GM23338 (cell line): ENCODE results near the gene MAGI1. TPM values are rescaled to one million over a fixed set of nuclear protein-coding genes. Genes with fewer than 3 reads are reported as not detected.

Experiments used
- ATAC-seq: fragments of 200-7000 bp; cut with Tn5 transposase; 3 replicates; pipeline ENCODE4 v1.9.1; 2020
- DNase-seq: peaks from one replicate; pipeline ENCODE4 v3.0.0-alpha.2; 2015; ENCODE audit warnings: low spot score
- H2AFZ ChIP-seq: fragments of 200-600 bp; sonication (generic); 2 replicates; pipeline ENCODE4 v1.8.0; 2016; ENCODE audit warnings: antibody characterized with exemption, mild to moderate bottlenecking, moderate library complexity
- H3F3A ChIP-seq: fragments of 200-600 bp; sonication (generic); replicated peaks from 2 replicates; pipeline ENCODE4 v1.8.0; 2017; ENCODE audit warnings: antibody characterized with exemption, mixed run types, low read depth
- H3K27ac ChIP-seq: fragments of 200-600 bp; sonication (generic); 2 replicates; pipeline ENCODE4 v1.6.1; 2016; ENCODE audit warnings: low read depth
- H3K27me3 ChIP-seq: fragments of 200-600 bp; sonication (generic); 2 replicates; pipeline ENCODE4 v1.8.0; 2016; ENCODE audit warnings: mild to moderate bottlenecking, mixed run types, moderate library complexity; ENCODE audit not compliant: insufficient read depth
- H3K36me3 ChIP-seq: fragments of 200-600 bp; sonication (generic); 2 replicates; pipeline ENCODE4 v1.8.0; 2016; ENCODE audit warnings: mild to moderate bottlenecking; ENCODE audit not compliant: insufficient read depth
- H3K4me1 ChIP-seq: fragments of 200-600 bp; sonication (generic); 2 replicates; pipeline ENCODE4 v1.8.0; 2016; ENCODE audit warnings: mild to moderate bottlenecking, moderate library complexity; ENCODE audit not compliant: insufficient read depth
- H3K4me2 ChIP-seq: fragments of 200-600 bp; sonication (generic); 2 replicates; pipeline ENCODE4 v1.7.1; 2017; ENCODE audit warnings: mixed run types
- H3K4me3 ChIP-seq: fragments of 200-600 bp; sonication (generic); 2 replicates; pipeline ENCODE4 v1.6.1; 2016; ENCODE audit warnings: mixed run types
- H3K79me2 ChIP-seq: fragments of 200-600 bp; sonication (generic); replicated peaks from 2 replicates; pipeline ENCODE4 v1.8.0; 2017; ENCODE audit warnings: mild to moderate bottlenecking; ENCODE audit not compliant: insufficient read depth
- H3K9me2 ChIP-seq: fragments of 200-600 bp; sonication (generic); 2 replicates; pipeline ENCODE4 v1.8.0; 2017; ENCODE audit not compliant: insufficient read depth
- H4K20me1 ChIP-seq: fragments of 200-600 bp; sonication (generic); replicated peaks from 2 replicates; pipeline ENCODE4 v1.8.0; 2017; ENCODE audit warnings: mild to moderate bottlenecking; ENCODE audit not compliant: insufficient read depth
- H3K27ac Mint-ChIP-seq: 2 replicates; pipeline ENCODE4 v1.8.0; 2020; ENCODE audit warnings: inconsistent platforms, mild to moderate bottlenecking, moderate library complexity, mixed read lengths
- H3K27me3 Mint-ChIP-seq: 3 replicates; pipeline ENCODE4 v1.8.0; 2022; ENCODE audit warnings: low read depth, mild to moderate bottlenecking, moderate library complexity, mixed read lengths, inconsistent platforms; ENCODE audit not compliant: insufficient read depth, poor library complexity
- H3K36me3 Mint-ChIP-seq: 3 replicates; pipeline ENCODE4 v1.8.0; 2021; ENCODE audit warnings: low read depth, mild to moderate bottlenecking, inconsistent platforms, moderate library complexity, mixed read lengths
- H3K4me1 Mint-ChIP-seq: 3 replicates; pipeline ENCODE4 v1.8.0; 2020; ENCODE audit warnings: mild to moderate bottlenecking, inconsistent platforms, mixed read lengths
- H3K4me3 Mint-ChIP-seq: 3 replicates; pipeline ENCODE4 v1.8.0; 2021; ENCODE audit warnings: moderate library complexity, mild to moderate bottlenecking, inconsistent platforms, mixed read lengths
- H3K9me3 Mint-ChIP-seq: 3 replicates; pipeline ENCODE4 v1.8.0; 2020; ENCODE audit warnings: moderate library complexity, mild to moderate bottlenecking, inconsistent platforms, mixed read lengths
- CREB1 ChIP-seq: fragments of 250-450 bp; sonication (Bioruptor Pico); IDR thresholded peaks from 2 replicates; pipeline ENCODE4 v1.5.0; 2020; ENCODE audit warnings: low read depth, mild to moderate bottlenecking, moderate library complexity
- CTCF ChIP-seq, 2 experiments: fragments of 200-600 bp in 1 of 2; sonication (generic) in 1 of 2; conservative IDR thresholded peaks; 2 replicates each; pipeline versions ENCODE4 v1.5.1 to v1.6.1; 2016 to 2017; ENCODE audit warnings: antibody characterized with exemption in 2 of 2, low read depth in 2 of 2, mild to moderate bottlenecking in 2 of 2, moderate library complexity in 1 of 2
- ETS1 ChIP-seq: IDR thresholded peaks from 2 replicates; pipeline ENCODE4 v1.6.1; 2016; ENCODE audit warnings: antibody characterized with exemption
- EZH2 ChIP-seq: fragments of 200-600 bp; sonication (generic); IDR thresholded peaks from one replicate; pipeline ENCODE4 v1.8.0; 2017; ENCODE audit warnings: antibody characterized with exemption, mild to moderate bottlenecking, low read depth; ENCODE audit not compliant: unreplicated experiment
- EZH2phosphoT487 ChIP-seq: fragments of 200-600 bp; sonication (generic); IDR thresholded peaks from one replicate; pipeline ENCODE4 v1.8.1; 2018; ENCODE audit warnings: antibody characterized with exemption; ENCODE audit not compliant: unreplicated experiment
- JUNB ChIP-seq: IDR thresholded peaks from one replicate; pipeline ENCODE4 v1.6.1; 2016; ENCODE audit warnings: antibody characterized with exemption; ENCODE audit not compliant: unreplicated experiment
- NANOG ChIP-seq: IDR thresholded peaks from 2 replicates; pipeline ENCODE4 v1.6.1; 2016; ENCODE audit warnings: antibody characterized with exemption, borderline replicate concordance
- POLR2AphosphoS5 ChIP-seq: IDR thresholded peaks from 2 replicates; pipeline ENCODE4 v1.6.1; 2016; ENCODE audit warnings: antibody characterized with exemption, low read depth
- REST ChIP-seq: IDR thresholded peaks from one replicate; pipeline ENCODE4 v1.6.1; 2018; ENCODE audit warnings: antibody characterized with exemption; ENCODE audit not compliant: unreplicated experiment
- STAT1 ChIP-seq: IDR thresholded peaks from one replicate; pipeline ENCODE4 v1.6.1; 2016; ENCODE audit warnings: antibody characterized with exemption; ENCODE audit not compliant: unreplicated experiment
- ZNF114 ChIP-seq: fragments of 250-450 bp; sonication (Bioruptor Pico); IDR thresholded peaks from 2 replicates; pipeline ENCODE4 v1.5.0; 2020; ENCODE audit warnings: mild to moderate bottlenecking, moderate library complexity
- ZNF331 ChIP-seq: fragments of 250-450 bp; sonication (Bioruptor Pico); IDR thresholded peaks from 2 replicates; pipeline ENCODE4 v1.5.0; 2020; ENCODE audit warnings: low read depth, mild to moderate bottlenecking, moderate library complexity
- polyA plus RNA-seq: library from polyadenylated mRNA; unstranded; fragments of >200 nt; fragmentation: Nextera tagmentation; extraction: Ambion mirVana; gene quantifications from 2 replicates; pipeline ENCODE4 v1.2.1, GENCODE V29; 2016
- total RNA-seq: library from RNA; depleted of rRNA; stranded (reverse); fragments of >200 nt; shearing (Covaris generic); gene quantifications from 2 replicates; pipeline ENCODE4 v1.2.3, GENCODE V29; 2014

The MAGI1 gene
- total and polyA plus RNA-seq, 2 experiments from 2014 or later = 27.4 to 71.2 TPM

GRCh38 chr3:65817553-65818126, 221.1 kb downstream of the MAGI1 start (continued):
- no peak for TF ChIP-seq CREB1 (CRISPR knock-in tag)
- TF ChIP-seq CTCF (conservative IDR thresholded peaks at IDR 0.05; ENCODE audit: low read depth in 2 of 2) = no peak
- no peak for TF ChIP-seq STAT1
- TF ChIP-seq POLR2AphosphoS5 = no peak
- TF ChIP-seq EZH2phosphoT487 = no peak
- no peak for TF ChIP-seq EZH2

- Histone ChIP-seq H3K79me2 (peaks cover 15% of the 10 kb centered on the region), H3K4me1 (peaks cover 42% of the 10 kb centered on the region), H4K20me1 (peaks cover 26% of the 10 kb centered on the region; the same call in 1 of the 2 replicates), H3K27ac (no peak overlapping the region), H3F3A (no peaks in the 10 kb centered on the region), H3K36me3 (no peaks in the 10 kb centered on the region), H3K9me2 (0 out of 2 replicates have a peak, but pooled peaks cover 3% of the 10 kb centered on the region), H3K4me3 (no peak overlapping the region), H2AFZ (no peak overlapping the region), H3K4me2 (no peak overlapping the region), H3K27me3 (peaks cover 5% of the 10 kb centered on the region; the same call in 1 of the 2 replicates)
- TF ChIP-seq STAT1 (no peak), EZH2 (no peak), ZNF114 (CRISPR knock-in tag) (no peak), ETS1 (no peak)
- H3K4me3 Mint-ChIP-seq = no peak overlapping the region
- H3K36me3 Mint-ChIP-seq = no peaks in the 10 kb centered on the region
- DNase-seq = no peak
- peaks cover 45% of the 10 kb centered on the region for H3K4me1 Mint-ChIP-seq
- no peaks in the 10 kb centered on the region for H3K9me3 Mint-ChIP-seq
- no peak for ATAC-seq
- peaks cover 15% of the 10 kb centered on the region for H3K27me3 Mint-ChIP-seq
- no peak overlapping the region for H3K27ac Mint-ChIP-seq
Observed at GRCh38 chr3:65816208-65816607, 222.5 kb downstream of the MAGI1 start.

- Histone ChIP-seq H3K4me2 (no peak overlapping the region), H2AFZ (no peak overlapping the region), H3K36me3 (no peaks in the 10 kb centered on the region), H3K27me3 (no peaks in the 10 kb centered on the region), H3K4me3 (no peak overlapping the region), H4K20me1 (peaks cover 18% of the 10 kb centered on the region; the same call in 1 of the 2 replicates), H3K4me1 (peaks cover 42% of the 10 kb centered on the region), H3F3A (no peaks in the 10 kb centered on the region), H3K27ac (no peak overlapping the region; the same call in 1 of the 2 replicates), H3K9me2 (peaks cover 9% of the 10 kb centered on the region; the same call in 1 of the 2 replicates), H3K79me2 (peaks cover 15% of the 10 kb centered on the region)
- Mint-ChIP-seq H3K9me3 (no peaks in the 10 kb centered on the region), H3K27me3 (peaks cover 15% of the 10 kb centered on the region), H3K36me3 (no peaks in the 10 kb centered on the region), H3K27ac (no peak overlapping the region), H3K4me3 (no peak overlapping the region; the same call in 1 of the 3 replicates), H3K4me1 (peaks cover 51% of the 10 kb centered on the region)
- ATAC-seq = peak; percentile 61
- peak; percentile 36 for DNase-seq
- TF ChIP-seq STAT1 (no peak), CREB1 (CRISPR knock-in tag) (no peak), NANOG (no peak), POLR2AphosphoS5 (no peak), ZNF114 (CRISPR knock-in tag) (no peak), REST (no peak), CTCF (conservative IDR thresholded peaks at IDR 0.05; ENCODE audit: low read depth in 2 of 2) (no peak), ZNF331 (CRISPR knock-in tag) (no peak), EZH2phosphoT487 (no peak), JUNB (no peak)
Observed at GRCh38 chr3:65814845-65815578, 223.7 kb downstream of the MAGI1 start.
